Ramos (cell line): ENCODE measurements around the gene NLGN2.

Experiments used
- in situ Hi-C: fragments of 300-500 bp; cut with MboI; formaldehyde crosslinking; loops from one replicate; pipeline ENCODE4 v1.14.3; 2022; ENCODE audit warnings: low sequenced_read_pairs; ENCODE audit not compliant: unreplicated experiment

Gene NLGN2

GRCh38 chr17:7435676-7436555 lies 28.3 kb downstream of the NLGN2 start:
- in situ Hi-C loops: no loop called here

DNA sequence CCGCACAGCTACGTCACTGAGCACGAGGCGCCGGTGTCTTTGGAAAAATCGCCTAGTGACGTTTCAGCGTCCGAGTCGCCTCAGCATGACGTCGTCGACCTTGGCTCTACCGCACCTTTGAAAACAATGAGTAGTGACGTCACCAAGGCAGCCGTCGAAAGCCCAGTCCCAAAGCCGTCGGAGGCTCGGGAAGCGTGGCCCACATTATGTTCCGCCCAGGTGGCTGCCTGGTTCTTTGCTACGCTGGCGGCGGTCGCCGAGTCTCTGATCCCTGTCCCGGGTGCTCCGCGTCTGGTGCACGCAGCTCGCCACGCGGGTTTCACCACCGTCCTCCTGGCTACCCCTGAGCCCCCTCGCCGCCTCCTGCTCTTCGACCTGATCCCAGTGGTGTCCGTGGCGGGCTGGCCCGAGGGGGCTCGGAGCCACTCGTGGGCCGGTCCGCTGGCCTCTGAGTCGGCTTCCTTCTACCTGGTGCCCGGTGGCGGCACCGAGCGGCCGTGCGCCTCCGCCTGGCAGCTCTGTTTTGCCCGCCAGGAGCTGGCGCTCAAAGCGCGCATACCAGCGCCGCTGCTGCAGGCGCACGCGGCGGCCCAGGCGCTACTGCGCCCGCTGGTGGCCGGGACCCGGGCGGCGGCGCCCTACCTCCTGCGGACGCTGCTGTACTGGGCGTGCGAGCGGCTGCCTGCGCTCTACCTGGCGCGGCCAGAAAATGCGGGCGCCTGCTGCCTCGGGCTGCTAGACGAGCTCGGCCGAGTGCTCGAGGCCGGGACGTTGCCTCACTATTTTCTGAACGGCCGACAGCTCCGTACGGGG lies 29.1 kb downstream of the NLGN2 start:
- in situ Hi-C loops: no loop called here

- in situ Hi-C loops: no loop called here
Measured at GRCh38 chr17:7437369-7437863, 29.8 kb downstream of the NLGN2 start.

- in situ Hi-C loops: no loop called here
Measured at GRCh38 chr17:7437950-7438614, 30.4 kb downstream of the NLGN2 start.

DNA sequence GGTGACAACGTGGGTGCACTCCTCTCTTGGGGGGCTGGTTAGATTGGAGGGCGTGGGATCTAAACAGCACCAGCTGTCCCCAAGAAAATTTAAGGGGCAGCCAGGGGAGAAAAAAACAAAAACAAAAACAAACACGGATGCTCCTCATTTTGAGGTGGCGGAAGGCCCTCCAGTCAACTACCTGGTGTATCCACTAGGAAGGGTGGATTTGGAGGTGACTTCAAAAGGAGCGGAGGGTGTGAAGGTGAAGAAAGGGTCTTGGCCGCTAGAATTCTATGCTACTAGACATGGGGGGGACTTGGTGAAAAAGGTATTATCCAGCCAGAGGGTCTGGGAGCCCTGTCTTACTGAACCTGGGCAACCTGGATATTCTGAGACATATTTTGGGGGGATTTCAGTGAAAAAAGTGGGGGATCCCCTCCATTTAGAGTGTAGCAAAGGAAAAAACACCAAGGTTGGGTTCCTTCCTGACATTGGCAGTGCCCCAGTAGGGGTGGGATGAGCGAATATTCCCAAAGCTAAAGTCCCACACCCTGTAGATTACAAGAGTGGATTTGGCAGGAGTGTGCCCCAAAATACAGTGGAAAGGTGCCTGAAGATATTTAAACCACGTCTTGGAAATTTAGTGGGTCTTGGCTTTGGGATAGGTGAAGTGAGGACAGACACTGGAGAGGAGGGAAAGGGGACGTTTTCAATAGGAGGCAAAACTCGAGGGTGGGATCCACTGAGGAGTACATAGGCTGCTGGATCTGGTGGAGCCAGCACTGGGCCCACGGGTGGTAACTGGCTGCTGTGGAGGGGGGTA lies 31.2 kb downstream of the NLGN2 start:
- in situ Hi-C loops: no loop called here

- in situ Hi-C loops: no loop called here
Measured at GRCh38 chr17:7439462-7440112, 31.9 kb downstream of the NLGN2 start, which contains the start of gene FGF11. TSS of gene FGF11 (plus strand) at chr17:7439512. CDS start at chr17:7439621, 109 bp downstream.

GRCh38 chr17:7440113-7440833 lies 32.6 kb downstream of the NLGN2 start:
- in situ Hi-C loops: no loop called here

GRCh38 chr17:7440834-7441195 lies 33.2 kb downstream of the NLGN2 start:
- in situ Hi-C loops: no loop called here

DNA sequence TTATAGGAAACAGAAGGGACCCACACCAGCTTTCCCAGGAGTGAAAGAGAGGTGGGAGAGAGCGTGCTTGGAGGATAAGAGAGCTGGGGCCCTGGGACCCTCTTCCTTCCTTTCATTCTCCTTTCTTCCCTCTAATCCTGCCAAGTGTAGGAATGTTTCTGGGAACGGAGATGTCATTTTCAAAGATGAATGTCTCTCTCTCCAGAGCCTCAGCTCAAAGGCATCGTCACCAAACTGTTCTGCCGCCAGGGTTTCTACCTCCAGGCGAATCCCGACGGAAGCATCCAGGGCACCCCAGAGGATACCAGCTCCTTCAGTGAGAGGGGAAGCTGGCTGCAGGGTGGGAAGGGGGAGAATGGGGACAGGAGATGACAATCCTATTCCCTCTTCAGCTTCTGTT lies 33.6 kb downstream of the NLGN2 start:
- in situ Hi-C loops: no loop called here

DNA sequence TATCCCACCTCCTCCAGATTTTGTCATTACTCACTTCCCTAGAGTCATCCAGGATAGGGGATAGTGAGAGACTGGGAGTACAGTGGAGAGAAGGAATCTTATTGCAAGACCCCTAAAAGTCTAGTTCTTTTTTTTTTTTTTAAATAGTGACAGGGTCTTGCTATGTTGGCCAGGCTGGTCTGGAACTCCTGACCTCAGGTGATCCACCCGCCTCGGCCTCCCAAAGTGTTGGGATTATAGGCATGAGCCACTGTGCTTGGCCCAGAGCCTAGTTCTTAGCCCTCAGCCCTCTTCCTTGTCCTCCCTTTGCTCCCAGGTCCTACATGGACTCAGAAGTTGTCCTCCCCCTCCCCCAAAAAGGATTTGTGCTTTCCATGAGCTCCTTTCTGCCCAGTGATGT lies 34.5 kb downstream of the NLGN2 start:
- in situ Hi-C loops: no loop called here

- in situ Hi-C loops: no loop called here
Measured at GRCh38 chr17:7443499-7444485, 36.1 kb downstream of the NLGN2 start.

DNA sequence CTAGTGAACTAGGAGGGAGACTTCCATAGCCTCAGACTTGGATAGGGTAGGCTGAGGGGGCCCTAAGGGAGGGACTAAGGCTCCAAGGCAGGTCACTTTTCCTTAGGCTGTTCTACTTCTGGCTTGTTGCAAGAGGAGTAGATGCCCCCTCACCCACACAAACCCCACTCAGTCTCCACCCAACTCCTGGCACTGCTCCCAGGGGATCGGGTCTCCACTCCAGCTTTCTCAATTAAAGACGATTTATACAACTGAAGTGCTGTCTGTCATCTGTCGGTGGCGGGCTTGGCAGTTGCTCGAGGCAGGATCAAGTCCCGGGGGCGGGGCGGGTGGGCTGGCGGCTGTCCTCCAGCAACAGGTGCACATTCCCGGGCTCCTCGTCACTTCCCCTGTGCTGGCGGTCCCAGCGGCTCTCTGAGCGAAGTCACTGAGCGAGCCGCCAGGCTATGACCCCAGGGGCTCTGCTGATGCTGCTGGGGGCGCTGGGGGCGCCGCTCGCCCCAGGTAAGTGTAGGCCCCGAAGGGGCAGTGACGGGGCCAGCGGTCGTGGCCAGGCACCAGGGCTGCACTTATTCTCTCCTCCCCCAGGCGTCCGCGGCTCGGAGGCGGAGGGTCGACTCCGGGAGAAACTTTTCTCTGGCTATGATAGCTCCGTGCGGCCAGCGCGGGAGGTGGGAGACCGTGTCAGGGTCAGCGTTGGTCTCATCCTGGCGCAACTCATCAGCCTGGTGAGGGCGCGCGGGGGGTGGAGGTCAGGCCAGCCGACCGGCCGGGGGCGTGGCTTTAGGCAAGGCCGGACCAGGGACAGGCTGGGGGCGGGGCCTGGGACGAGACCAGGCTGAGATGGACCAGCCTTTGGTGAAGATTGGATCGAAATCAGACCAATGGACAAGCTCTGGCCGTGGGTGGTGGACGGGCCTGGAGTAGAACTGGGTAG lies 37.3 kb downstream of the NLGN2 start, which contains the start of gene CHRNB1:
Gene CHRNB1, plus strand, starts transcription at position 380 of the 937 bp plus-strand sequence. Its CDS starts 67 bp downstream, at position 447.
- in situ Hi-C loops: no loop called here

DNA sequence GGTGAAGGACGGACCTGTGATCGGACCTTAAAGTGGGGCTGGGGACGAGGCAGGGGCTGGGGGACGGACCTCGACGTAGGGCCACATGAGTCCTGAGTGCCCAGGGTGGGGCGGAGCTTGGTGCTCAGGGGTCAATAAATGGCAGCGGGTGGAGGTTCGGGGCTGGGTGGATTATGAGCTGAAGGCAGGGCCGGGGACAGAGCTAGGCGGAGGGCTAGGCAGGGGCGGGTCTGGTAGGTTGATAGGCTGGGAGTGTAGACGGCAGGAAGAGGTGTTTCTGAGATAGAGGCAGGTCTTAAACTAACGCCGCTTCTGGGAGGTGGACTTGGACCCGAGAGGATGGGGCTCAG lies 37.9 kb downstream of the NLGN2 start:
- in situ Hi-C loops: no loop called here

DNA sequence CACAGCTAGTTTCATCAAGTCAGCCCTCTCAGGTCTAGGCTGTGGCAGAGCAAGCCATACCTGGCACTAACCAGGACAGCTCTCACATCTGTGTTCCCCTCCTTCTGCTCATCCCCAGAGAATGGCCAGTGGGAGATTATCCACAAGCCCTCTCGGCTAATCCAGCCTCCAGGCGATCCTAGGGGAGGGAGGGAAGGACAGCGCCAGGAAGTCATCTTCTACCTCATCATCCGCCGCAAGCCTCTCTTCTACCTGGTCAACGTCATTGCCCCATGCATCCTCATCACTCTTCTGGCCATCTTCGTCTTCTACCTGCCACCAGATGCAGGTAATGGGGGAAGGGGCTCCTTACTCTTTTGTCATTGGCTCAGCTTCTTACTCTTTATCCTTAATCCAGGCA lies 40.8 kb downstream of the NLGN2 start:
- in situ Hi-C loops: no loop called here

DNA sequence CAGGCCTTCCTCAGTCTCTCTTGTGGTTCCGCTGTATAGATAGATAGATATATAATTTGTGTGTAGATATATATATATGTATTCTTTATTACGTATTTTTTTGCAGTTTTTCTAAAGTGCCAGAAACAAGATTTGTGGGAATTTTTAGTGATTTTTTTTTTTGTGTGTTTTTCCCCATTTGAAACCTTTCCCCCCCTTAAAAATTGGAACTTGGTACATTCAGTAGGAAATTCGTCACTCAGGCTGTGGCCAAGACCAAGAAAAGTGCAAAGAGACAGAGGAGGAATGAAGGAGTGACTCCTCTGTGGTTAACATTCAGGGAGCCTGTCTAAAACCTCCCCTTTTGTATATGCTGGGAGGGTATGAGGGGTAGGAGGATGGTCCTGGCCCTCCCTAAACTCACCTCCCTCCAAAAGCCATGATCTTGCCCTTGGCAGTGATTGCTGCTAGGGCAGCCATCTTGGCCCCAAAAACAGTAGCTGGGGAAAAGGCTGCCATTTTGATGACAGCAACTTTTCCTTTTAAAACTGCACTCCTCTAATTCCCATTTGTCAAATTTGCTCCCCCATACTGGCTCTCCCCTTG lies 52.4 kb downstream of the NLGN2 start:
- in situ Hi-C loops: no loop called here
